Activated CD4-positive, alpha-beta T cell treated with anti-CD3 and anti-CD28 coated beads, Interleukin-2, Interleukin-6, amounts not matched to agents 100 ng/mL and 50 ng/mL, durations not matched to agents 16 hours and 8 hours (primary cell): ENCODE measurements around the gene ZNF292.
A peak's percentile ranks its signal among the peaks of the same experiment; 100 is the strongest.
"Not testable (repeated sequence)": the region's sequence is repeated elsewhere in the genome, so short reads cannot be mapped to it uniquely, and the experiment has no call there.

Experiments used
- DNase-seq: peaks from one replicate; pipeline ENCODE4 v3.0.0-alpha.2; 2020

Gene ZNF292

DNA sequence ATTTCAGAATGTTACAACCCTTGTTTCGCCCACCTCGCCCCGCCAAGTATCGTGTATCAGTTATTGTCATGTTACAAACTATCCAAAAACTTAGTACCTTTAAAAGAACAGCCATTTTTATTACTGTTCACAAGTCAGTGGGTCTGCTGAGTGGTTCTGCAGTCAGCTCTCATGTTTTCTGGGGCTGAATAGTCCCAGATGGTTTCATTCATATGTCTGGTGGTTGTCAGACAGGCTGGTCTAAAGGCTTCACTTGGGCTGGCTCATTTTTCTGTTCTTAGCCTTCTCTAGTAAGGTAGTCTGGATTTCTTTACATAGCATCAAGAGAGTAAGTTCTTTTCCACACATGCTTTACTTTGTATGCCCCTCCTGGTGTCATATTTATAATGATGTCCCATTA lies 8.6 kb downstream of the ZNF292 start:
- DNase-seq = no peak

DNA sequence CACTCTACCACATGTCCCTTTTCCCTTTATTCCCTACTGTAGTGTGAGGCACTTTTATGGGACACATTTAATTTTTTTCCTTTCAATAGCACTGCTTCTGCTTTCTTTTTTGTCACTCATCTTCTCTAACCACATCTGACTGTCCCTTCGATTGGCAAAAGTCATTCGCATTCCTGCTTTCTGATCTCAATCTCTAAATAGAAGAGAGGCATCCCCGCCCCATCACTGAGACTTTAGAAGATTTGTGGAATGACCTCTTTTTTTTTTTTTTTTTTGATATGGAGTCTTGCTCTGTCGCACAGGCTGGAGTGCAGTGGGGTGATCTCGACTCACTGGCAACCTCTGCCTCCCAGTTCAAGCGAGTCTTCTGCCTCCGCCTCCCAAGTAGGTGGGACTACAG lies 9.1 kb downstream of the ZNF292 start:
- no peak for DNase-seq

DNA sequence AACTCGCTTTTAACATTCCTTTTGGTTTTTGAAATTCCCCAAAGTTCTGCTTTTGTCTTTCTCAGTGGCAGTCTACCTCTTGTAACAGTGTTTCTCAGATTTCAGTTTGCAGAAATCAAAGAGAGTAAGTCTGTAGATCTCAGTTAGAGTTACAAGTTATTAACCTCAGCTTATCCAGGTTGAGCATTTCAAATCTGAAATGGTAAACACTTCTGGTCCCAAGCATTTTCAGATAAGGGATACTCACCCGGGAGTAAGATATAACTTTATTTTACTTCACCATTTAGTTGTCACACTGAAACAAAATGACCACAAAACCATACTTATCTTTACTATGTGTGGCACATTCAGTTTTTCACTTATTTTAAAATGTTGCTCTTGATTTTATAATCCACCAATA lies 9.8 kb downstream of the ZNF292 start:
- DNase-seq = no peak

- no peak for DNase-seq
Measured at GRCh38 chr6:87171938-87172633, 16.7 kb downstream of the ZNF292 start.

GRCh38 chr6:87174078-87174579 lies 18.8 kb downstream of the ZNF292 start:
- no peak for DNase-seq

- no peak for DNase-seq
Measured at GRCh38 chr6:87176493-87176892, 21.1 kb downstream of the ZNF292 start.

- no peak for DNase-seq
Measured at GRCh38 chr6:87180105-87180728, 24.9 kb downstream of the ZNF292 start.

DNA sequence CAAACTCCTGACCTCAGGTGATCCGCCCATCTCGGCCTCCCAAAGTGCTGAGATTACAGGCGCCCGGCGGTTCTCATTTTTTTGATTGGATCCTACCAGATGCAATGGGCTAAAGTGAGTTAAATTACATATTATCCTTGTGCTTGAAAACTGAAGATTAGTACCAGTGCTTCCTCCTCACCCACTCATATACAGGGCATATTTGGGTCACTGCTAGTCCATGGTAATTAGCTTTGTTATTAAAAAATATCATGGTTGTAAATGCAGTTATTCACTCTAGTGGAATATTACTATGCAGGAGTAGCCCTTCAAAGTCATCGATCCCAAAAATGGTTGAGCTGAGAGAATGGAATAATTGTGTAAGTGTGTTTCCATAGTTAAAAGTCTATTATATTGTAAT lies 26.5 kb downstream of the ZNF292 start:
- no peak for DNase-seq

GRCh38 chr6:87182321-87182720 lies 27.0 kb downstream of the ZNF292 start:
- DNase-seq = peak; percentile 49

GRCh38 chr6:87182940-87183339 lies 27.6 kb downstream of the ZNF292 start:
- DNase-seq = peak; percentile 23

GRCh38 chr6:87183687-87184086 lies 28.3 kb downstream of the ZNF292 start:
- DNase-seq = peak; percentile 35

GRCh38 chr6:87184762-87185250 lies 29.4 kb downstream of the ZNF292 start:
- no peak for DNase-seq

DNA sequence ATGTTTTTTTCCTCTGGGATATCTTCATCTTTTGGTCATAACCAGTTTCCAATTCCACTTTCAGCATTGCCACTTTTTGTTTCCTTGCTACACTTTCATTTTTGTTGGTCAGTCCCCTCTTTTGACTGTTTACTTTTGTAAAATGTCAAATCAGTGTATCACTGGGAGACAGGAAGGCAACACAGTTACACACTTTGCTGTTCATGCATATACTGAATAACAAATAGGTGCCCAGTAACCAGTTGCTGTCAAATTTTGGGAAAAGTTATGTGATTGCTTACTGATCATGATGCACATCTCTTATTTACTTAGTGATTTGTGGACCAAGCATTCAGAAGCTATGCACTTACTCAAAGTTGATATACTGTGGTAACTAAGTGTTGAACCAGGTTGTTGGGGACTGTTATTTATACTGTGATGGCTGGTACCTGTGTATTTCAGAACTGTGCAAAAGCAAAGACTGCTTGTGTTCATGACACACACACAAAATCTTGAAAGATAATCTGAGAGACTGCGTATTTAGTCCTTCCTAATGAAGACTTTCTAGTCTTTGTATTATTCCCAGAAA lies 41.0 kb downstream of the ZNF292 start:
- peak; percentile 16 for DNase-seq

DNA sequence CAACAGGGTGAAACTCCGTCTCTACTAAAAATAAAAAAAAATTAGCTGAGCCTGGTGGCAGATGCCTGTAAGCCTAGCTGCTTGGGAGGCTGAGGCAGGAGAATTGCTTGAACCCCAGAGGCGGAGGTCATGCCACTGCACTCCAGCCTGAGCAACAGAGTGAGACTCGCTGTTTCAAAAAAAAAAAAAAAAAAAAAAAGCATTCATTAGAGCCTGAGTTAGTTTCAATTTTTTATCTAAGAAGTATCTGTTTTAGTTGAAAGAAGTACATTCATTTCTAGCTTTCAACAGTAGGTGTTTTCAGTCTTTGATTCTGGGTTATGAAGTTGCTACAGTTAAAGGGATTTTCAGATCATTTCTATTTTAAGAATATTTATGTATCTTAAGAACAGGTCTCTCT lies 42.2 kb downstream of the ZNF292 start:
- peak; percentile 27 for DNase-seq

- not testable (repeated sequence) for DNase-seq
Measured at GRCh38 chr6:87198022-87198810, 42.9 kb downstream of the ZNF292 start.

- no peak for DNase-seq
Measured at GRCh38 chr6:87199787-87200186, 44.4 kb downstream of the ZNF292 start.

DNA sequence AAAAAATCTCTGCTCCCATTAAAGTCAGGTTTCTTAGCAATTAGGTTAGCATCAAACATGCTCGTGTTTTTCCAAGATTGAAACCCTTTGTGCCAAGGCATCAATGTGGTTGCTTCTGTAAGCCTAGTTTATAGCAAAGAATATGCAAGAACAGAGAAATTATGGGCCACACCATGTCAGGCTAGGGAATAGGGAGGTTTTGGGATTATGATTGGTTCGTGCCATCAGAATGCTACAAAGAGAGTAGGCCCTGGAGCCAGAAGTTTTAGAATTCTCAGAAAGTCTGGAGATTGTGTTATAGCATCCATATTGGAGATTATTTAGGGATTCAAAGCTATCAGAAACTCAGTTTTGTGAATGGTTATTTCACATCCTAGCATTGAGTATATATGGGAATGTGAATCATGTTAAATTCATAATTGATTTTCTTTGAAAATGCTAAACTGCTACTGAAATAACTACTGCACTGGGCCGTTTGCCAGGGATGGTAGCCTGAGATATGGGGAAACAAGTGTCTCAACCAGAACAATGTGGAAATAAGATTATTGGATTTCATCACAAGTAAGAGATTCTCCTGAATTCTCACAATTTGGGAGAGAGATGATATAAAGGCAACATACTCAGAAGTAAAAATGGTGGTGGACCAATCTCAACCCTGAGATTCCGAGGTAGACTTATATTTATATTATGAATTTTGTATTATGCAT lies 45.3 kb downstream of the ZNF292 start:
- DNase-seq = no peak

GRCh38 chr6:87203448-87204023 lies 48.2 kb downstream of the ZNF292 start:
- no peak for DNase-seq

DNA sequence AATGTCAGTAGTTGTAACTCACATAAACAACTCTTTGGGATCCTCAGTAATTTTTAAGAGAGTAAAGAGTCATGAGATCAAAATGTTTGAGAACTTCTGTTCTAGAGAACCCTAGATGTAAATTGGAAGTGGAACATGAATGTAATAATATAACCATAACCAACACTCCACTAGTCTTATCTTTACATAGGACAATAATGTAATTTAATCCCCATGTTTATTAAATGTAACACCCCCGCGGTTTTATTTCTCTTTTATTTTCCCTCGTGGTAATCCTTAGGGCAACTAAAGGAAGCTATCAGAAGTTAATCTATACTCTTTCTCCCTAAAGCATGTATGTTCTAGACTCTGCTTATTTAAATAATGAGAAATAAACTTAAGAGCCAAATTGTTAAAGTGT lies 54.4 kb downstream of the ZNF292 start:
- no peak for DNase-seq

DNA sequence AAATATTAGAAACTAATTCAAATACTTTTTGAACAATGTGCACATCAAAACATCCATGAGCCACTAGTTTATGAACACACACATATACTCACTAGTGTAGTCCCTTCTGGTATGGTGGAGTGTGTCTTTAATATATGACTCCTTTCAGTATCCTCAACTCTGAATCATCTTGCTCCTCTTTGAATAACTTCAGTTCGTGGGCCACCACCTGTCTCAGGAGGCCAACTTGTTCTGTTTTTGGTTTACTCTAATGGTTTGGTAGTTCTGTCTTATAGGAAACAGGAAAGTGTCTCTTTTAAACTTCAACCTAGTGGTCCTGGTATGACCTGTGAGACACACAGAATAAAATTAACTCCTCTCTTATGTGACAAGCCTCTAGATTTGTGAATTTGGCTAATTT lies 55.6 kb downstream of the ZNF292 start:
- peak; percentile 41 for DNase-seq

DNA sequence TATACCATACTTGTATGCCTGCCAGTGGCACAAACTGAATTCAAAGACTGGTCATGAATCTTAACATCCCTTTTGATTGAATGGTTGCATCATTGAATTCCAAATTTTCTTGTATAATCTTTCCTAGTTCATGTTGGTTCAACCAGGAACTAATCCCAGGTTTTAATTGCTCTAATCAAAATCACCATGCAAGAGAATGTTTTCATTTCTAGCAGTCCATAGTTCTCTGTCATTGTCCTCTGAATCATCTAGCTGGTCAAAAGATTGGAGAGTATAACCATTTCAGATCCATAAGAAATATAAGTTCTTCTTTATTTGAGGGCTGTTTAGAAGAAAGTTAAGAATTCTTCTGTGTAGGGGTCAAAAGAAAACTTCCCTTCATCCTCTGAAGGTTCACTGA lies 57.2 kb downstream of the ZNF292 start:
- DNase-seq = no peak

- DNase-seq = no peak
Measured at GRCh38 chr6:87213364-87213763, 58.0 kb downstream of the ZNF292 start.
